Measurements from ENCODE around the gene INHBB. TPM values are rescaled to one million over a fixed set of nuclear protein-coding genes. Genes with fewer than 3 reads are reported as not detected.
A peak's percentile ranks its signal among the peaks of the same experiment; 100 is the strongest.

The INHBB gene
- total RNA-seq, 1 donor from 2014 or later: 11.3 TPM

DNA sequence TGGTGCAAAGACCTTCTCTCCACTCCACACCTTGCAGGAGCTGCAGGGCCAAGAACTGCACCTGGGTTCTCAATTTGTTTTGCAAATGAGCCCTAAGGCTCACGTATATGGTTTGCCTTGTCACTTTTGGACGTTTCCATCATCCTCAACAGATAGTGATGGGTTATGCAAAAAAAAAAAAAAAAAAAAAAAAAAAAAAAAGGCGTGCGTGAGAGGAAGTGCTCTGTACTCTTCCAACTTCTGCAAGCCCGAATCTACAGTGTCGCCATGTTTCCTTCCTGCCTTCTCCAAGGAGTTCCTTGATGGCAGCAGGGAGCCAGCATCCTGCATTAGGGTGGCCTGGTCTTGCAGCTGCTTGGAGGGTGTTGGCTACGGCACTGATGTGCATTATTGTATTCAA, 4.0 kb upstream of the INHBB start:
- no peak for DNase-seq (ENCODE audit: low read depth in 2 of 2)

DNA sequence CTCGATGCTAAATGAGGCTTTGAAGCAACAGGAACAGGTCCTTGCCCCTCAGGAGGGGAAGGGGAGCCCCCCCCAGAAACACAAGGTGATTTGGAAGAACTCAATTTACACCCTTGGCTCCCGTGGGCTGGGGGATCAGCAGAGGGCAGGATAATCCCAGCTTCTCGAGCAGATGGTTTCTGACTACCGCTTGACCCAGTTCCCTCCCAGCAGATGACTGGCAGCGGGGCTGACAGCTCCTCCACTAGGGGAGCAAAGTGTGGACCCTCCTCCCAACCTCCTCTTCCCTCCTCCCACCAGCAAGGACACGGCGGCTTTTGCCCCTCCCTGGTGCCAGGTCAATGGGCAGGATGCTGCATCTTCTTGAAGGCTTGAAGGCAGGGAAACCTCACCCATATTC, 3.5 kb upstream of the INHBB start:
- DNase-seq (ENCODE audit: low read depth in 2 of 2): no peak

DNA sequence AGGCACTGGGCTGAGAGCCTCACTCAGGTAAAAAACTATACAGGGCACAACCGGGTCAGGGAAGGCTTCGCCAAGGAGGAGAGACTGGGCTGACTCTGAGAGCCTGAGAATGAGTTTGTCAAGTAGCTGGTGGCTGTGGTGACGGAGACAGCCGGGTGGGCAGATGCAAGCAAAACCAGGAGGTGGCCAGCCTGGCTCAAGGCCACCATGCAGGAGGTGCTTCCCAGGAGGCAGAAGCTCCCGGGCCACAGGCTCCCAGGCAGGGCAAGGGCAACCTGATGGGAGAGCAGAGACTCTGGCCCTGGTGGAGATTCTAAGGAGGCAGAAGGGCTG, 2.9 kb upstream of the INHBB start:
- no peak for DNase-seq (ENCODE audit: low read depth in 2 of 2)

DNA sequence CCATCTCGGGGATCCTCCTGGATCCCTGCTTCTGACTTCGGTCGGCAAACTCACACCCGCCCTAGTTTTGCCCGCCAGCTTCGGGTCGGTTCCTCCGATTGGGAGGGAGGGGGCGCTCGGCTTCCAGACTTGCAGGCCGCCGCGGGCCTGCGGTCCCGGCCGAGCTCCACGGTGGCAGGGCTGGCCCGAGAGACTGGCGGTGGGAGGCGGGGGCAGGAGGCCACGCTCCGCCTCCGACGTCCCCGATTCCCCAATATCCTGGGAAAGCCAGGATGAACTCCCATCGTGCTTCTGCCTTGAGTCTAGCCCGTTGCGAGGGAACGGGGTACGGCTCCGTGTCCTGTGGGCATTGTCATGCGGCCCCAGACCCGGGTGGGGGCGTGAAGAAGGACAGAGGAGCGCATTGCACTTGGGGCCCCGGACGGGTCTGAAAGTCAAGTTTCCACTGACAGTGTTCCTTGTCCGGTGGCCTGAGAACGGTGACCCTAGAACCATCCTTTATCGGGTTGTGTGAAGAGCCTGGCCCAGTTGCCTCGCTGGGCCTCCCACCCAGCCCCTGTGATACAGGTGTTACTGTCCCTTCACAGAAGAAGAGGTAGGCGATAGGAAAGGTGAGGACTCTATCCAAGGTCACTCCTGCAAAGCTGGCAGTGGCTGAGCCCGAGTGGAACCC, 2.4 kb upstream of the INHBB start:
- DNase-seq (ENCODE audit: low read depth in 2 of 2): peak; percentile 79 to 90

DNA sequence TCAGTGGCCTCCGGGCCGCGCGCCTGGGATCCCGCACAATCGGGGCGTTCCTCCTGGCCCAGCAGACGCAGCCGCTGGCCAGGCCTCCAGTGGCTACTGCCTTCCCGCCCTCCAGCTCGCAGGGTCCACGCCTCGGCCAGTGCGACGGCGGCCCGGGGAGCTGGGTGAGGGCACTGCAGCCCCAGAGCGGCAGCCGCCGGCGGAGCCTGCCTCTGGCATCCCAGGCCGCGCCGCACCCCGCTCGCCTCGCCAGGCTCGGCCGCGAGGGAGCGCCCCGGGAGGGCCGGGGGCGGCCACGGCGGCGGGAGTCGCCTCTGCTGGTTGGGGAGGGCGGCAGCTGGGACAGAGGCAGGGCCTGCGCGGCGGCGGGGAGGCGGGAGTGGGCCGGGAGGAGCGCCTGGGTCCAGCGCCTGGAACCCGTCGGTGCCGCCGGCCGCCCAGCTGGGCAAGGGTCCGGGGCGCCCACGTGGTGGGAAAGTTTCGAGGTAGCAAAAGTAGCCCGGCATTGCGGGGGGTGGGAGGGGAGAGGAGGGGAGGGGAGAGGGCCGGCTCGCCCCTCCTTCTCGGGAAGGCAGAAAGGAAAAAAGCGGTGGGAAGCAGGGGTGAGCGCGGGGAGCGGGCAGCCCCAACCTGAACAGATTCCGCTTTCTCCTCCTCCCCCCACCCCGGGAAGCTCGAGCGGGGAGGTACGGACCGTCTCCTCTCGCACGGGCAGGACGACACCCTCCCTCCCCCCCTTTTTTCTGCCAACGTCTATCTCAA, 1.5 kb upstream of the INHBB start:
- peak in 1 of 2 donors; percentile 59 for DNase-seq (ENCODE audit: low read depth in 2 of 2)

DNA sequence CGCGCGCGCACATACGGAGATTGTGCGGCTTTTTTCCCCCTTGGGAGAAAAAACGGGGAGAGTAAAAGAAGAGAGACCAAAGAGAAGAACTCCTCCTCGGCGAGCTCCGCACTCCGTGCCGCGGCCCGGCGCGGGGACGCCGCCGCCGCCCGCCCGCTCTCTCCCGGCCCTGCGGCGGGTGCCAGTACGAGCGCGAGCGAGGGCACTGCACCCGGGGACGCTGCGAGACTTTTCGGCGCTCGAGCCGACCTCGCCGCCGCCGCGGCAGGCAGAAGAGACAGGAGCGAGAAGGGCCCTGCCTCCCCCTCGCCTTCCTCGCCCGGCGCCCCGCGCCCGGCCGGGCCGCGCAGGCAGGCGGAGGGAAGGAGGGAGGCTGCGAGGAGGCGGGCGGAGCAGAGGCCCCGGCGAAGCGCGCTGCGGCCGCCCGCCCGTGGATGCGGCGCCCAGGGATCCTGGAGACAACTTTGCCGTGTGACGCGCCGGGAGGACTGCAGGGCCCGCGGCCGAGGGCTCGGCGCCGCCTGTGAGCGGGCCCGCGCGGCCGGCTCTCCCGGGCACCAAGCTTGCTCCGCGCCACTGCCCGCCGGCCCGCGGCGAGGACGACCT, 857 bp upstream of the INHBB start:
- DNase-seq (ENCODE audit: low read depth in 2 of 2): peak in 1 of 2 donors; percentile 29

DNA sequence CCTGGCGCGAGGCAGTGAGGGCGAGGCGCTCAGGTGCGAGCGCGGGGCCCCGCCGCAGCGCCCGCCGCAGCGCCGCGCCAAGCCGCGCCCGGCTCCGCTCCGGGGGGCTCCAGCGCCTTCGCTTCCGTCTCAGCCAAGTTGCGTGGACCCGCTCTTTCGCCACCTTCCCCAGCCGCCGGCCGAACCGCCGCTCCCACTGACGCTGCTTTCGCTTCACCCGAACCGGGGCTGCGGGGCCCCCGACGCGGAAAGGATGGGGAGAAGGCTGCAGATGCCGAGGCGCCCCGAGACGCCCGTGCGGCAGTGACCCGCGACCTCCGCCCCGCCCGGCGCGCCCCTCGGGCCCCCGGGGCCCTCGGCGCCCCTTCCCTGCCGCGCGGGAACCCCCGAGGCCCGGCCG, 328 bp upstream of the INHBB start:
- DNase-seq (ENCODE audit: low read depth in 2 of 2): no peak

DNA sequence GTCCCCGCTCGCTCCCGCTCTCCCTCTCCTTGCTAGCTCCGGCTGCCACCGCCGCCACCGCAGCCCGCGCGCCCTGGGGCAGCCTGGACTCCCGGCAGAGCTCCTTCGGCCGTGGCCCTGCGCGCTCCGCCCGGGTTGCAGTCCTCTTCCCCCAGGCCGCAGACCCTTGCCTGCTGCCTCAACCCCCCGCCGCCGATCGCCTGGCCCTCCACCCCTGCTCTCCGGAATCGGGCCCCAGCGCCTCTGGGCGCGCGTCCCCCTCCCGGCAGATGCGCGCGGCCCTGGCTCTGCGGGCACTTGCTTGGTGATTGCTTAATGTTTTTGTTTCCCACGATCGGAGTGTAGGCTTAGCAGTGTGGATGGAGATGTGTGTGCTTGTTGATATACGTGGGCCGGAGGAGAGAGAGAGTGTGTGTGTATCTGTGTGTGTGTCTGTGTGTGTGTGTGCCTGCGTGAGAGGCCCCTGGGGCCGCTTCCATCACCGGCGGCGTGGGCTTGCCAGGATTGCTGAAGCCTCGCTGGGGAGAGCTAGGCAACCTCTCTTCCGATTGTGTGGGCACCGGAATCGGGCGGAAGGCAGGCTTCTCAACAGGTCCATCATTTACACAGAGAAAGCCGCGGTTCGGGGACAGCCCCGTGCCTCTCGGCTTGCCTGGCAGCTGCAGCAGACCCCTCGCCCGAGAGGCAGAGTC, 877 bp downstream of the INHBB start:
- peak in 1 of 2 donors; percentile 72 for DNase-seq (ENCODE audit: low read depth in 2 of 2)

DNA sequence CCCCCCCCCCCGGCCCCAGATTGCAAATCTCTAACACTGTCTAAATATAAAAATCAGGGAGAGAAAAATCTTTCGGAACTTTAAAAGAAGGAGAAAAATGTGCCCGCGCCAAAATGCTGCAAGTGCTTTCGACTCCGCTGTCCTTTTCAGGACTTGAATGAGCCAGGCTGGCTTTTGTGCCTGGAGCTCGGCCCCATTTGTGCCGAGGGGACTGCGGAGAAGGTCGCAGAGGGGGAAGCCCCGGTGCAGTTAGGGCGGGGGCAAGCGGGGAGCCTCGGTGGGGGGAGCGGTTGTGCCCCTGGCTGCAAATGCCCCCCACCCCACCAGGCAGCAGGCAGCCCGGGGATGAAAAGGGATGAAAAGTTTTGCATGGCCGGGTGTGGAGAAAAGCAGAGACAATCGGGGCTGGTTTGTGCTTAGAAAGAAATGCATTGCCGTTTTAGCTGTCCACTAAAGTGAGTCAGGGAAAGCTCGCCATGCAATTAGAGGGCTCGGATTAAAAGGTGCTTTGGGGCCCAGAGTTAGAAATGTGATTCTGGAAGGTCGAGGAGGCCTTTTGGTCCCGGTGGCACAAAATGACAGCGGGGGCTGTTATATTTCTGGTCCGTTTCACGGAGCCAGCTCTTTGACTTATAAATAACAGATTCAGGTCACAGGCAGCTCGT, 1.6 kb downstream of the INHBB start:
- DNase-seq (ENCODE audit: low read depth in 2 of 2): peak; percentile 25 to 53

DNA sequence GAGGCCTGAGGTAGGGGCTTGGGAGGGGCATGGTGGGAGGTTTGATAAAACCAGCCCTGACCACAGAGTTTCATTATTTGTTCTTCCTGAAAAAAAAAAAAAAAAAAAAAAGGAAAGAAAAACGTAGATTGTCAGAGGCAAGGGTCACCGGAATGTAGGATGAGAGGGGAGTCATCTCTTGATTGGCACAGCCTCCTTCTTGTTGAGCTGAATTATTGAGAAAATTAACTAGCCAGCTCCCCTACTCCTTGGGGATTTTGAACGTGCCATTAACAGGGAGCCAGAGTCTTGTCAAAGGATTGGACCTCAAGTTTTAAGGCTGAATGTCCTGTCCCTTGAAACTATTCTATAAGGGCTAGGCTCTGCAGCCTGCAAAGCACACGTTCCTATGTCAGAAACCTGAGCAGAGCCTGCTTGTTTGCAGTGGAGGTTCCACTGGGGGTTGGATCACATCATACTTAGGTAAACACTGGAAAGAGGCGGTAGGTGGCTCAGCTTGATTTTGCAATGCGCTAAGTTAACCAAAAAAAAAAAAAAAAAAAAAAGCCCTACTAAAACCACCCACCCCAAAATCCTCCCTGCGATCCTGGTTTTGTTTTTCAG, 2.3 kb downstream of the INHBB start:
- no peak for DNase-seq (ENCODE audit: low read depth in 2 of 2)

DNA sequence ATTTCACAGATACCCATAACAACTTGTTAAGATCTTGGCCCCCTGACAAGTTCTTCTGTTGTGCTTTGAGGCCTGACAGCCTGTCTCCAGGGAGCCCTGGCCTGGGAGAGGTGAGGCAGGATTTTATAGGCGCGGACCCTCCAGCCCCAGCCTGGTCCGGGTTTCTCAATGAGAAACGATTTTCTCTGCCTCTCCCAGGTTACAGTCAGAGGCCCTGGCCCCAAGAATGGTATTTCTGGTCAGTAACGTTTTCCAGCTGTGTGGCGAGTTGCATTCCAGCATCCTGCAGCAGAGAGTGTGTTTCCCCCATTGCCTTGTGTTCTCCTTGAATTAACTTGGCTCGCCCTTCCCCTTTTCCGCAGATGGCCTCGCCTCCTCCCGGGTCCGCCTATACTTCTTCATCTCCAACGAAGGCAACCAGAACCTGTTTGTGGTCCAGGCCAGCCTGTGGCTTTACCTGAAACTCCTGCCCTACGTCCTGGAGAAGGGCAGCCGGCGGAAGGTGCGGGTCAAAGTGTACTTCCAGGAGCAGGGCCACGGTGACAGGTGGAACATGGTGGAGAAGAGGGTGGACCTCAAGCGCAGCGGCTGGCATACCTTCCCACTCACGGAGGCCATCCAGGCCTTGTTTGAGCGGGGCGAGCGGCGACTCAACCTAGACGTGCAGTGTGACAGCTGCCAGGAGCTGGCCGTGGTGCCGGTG, 3.0 kb downstream of the INHBB start:
- DNase-seq (ENCODE audit: low read depth in 2 of 2): no peak

DNA sequence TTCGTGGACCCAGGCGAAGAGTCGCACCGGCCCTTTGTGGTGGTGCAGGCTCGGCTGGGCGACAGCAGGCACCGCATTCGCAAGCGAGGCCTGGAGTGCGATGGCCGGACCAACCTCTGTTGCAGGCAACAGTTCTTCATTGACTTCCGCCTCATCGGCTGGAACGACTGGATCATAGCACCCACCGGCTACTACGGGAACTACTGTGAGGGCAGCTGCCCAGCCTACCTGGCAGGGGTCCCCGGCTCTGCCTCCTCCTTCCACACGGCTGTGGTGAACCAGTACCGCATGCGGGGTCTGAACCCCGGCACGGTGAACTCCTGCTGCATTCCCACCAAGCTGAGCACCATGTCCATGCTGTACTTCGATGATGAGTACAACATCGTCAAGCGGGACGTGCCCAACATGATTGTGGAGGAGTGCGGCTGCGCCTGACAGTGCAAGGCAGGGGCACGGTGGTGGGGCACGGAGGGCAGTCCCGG, 3.5 kb downstream of the INHBB start:
- DNase-seq (ENCODE audit: low read depth in 2 of 2): no peak

DNA sequence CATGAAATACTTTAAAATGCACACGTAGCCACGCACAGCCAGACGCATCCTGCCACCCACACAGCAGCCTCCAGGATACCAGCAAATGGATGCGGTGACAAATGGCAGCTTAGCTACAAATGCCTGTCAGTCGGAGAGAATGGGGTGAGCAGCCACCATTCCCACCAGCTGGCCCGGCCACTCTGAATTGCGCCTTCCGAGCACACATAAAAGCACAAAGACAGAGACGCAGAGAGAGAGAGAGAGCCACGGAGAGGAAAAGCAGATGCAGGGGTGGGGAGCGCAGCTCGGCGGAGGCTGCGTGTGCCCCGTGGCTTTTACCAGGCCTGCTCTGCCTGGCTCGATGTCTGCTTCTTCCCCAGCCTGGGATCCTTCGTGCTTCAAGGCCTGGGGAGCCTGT, 4.1 kb downstream of the INHBB start:
- no peak for DNase-seq (ENCODE audit: low read depth in 2 of 2)

DNA sequence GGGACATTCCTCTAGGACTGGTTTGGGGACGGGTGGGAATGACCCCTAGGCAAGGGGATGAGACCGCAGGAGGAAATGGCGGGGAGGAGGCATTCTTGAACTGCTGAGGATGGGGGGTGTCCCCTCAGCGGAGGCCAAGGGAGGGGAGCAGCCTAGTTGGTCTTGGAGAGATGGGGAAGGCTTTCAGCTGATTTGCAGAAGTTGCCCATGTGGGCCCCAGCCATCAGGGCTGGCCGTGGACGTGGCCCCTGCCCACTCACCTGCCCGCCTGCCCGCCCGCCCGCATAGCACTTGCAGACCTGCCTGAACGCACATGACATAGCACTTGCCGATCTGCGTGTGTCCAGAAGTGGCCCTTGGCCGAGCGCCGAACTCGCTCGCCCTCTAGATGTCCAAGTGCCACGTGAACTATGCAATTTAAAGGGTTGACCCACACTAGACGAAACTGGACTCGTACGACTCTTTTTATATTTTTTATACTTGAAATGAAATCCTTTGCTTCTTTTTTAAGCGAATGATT, 4.9 kb downstream of the INHBB start:
- DNase-seq (ENCODE audit: low read depth in 2 of 2): no peak

DNA sequence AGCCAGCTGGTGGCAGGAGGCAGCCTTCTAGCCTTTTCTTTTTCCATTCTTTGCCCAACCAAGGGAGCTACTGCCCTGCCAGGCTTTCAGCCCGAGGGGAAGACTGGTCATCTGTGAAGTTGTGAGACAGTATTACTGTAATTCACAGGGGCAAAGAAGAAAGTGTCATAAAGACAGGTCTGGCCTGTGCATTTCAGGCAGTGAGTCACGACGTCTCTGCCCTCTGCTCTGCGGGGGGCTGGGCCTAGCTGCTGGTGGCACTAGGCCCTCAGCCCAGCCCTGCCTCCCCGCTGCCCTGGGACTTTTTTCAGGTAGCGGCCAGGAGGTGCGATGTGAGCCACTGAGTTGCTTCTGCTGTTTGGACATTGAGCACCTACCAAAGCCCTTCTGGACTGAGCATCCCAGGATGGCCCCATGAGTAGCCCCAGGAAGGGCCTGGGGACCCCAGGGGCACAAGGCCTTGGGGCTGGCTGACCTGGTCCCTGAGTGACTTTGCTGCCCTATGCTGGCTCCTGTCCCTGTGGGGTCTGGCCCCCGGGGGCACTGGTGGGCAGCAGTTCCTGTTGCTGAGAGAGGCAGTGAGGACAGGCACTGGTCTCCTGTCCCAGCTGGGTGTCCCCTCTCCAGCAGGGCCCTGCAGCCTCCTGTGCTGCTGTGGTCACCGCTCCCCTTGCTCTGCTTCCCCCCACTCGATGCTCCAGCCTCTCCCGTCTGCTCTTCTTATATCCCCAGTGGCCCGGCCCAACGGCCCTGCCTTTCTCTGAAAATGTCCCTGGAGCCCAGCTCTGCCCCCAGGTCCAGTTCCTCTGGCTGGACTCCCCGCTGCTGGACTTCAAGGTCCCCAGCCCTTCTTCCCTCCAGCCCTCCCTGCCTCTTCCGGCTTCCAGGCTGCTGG, 7.0 kb downstream of the INHBB start:
- DNase-seq (ENCODE audit: low read depth in 2 of 2): no peak

DNA sequence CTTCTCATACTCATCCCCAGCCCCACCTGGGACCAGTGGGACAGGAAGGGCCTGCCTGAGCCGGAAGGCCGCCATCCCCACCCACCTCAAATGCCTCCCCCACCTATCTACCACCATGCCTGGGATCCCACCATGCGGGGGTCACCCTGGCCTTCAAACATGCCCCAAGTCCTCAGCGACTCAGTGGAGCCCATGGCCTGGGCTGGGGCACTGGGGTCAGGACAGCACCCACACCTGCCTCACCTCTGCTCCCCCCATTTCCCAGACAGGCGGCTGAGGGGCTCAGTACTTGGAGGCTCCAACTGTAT, 7.6 kb downstream of the INHBB start:
- no peak for DNase-seq (ENCODE audit: low read depth in 2 of 2)

DNA sequence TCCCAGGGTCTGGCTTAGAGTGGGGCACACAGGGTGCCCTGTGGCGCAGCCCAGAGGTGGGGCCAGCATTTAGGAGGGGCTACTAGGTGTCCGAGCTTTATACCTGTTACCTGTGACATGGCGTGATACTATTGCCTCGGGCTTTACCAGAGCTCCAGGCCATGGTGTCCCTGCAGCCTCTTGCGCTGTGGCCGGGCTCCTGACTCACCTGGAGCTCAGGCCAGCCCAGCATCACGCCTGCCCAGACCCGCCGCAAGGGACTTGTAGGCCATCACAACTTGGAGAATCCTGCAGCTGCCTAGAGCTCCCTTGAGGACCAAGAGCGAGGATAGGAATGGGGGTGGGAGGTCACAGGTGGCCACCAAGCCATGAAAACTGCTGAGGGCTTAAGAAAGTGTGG, 8.0 kb downstream of the INHBB start:
- no peak for DNase-seq (ENCODE audit: low read depth in 2 of 2)

DNA sequence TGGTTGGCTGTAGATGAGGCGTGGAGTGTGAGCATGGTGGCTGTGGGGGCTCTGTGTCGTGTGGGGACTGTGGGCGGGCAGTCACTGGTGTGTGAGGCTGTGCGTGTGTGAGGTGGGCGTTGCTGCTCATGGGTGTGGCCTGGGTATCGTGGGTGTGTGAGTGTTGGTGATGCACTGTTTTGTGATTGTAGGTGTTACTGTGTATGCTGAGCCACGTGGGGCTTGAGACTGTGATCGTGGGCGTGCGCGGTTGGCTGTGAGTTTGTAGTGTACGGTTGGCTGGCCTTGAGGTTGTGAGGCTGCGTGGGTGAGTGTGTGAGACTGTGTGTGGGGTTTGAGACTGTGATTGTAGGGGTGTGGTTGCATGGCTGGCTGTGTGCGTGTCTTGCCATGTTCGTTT, 8.5 kb downstream of the INHBB start:
- DNase-seq (ENCODE audit: low read depth in 2 of 2): no peak

DNA sequence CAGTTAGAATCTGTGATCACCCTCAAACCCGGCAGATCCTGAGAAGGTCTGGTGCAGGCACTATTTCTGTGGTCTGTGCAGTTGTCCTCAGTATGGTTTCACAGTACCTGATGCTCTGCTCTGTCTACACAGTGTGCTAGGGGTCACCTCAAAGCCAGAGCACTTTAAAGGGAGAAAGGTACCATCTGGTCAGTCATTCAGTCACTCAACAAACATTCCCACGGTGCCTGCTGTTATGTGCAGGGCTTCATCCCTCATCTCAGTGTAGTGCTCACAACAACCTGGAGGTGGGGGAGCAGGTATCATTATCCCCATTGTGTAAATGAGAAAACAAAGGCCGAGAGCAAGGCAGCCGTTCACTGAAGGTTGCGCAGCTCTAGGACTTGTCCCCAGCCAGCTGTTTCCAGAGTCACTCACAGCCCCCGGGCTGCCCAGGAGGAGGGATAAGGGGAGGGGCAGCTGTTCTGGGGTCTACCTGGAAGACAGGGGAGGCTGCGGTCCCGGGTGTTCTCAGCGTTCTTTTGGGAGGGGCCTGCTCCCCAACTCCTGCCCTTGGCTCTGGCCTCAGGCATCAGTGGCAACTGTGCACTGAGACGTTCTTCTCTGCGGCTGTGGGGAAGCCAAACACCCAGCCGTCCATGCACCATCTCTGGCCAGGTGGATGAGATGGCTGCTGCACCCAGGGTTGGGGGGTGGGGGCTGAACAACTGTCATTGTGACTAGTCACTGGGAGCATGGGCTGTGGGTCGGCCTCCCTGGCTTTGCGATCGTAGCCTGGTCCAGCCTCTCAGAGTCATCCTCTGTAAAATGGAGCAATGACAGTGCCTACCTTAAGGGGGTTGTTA, 9.2 kb downstream of the INHBB start:
- no peak for DNase-seq (ENCODE audit: low read depth in 2 of 2)

All from lung microvascular endothelial cell (primary cell).